Thyroid gland (tissue), 4 donors: ENCODE data around the gene RPL36A.
A peak's percentile ranks its signal among the peaks of the same experiment; 100 is the strongest.

ENCODE experiments used
- POLR2A ChIP-seq, 2 donors: fragments of 450-650 bp; IDR thresholded peaks; one replicate each; pipeline ENCODE4 v1.6.1; 2017; ENCODE audit warnings: antibody characterized with exemption in 2 of 2, mild to moderate bottlenecking in 2 of 2, moderate library complexity in 1 of 2
- TF ChIP-seq, protein P1 (sequence below), 6 experiments: fragments of 200-600 bp in 3 of 6; fragments of 450-650 bp in 3 of 6; sonication (generic) in 3 of 6; IDR thresholded peaks; one replicate each; pipeline ENCODE4 v1.5.1; 2016 to 2019; ENCODE audit warnings: antibody characterized with exemption in 6 of 6, mild to moderate bottlenecking in 2 of 6, inconsistent platforms in 1 of 6, moderate library complexity in 1 of 6

DNA sequence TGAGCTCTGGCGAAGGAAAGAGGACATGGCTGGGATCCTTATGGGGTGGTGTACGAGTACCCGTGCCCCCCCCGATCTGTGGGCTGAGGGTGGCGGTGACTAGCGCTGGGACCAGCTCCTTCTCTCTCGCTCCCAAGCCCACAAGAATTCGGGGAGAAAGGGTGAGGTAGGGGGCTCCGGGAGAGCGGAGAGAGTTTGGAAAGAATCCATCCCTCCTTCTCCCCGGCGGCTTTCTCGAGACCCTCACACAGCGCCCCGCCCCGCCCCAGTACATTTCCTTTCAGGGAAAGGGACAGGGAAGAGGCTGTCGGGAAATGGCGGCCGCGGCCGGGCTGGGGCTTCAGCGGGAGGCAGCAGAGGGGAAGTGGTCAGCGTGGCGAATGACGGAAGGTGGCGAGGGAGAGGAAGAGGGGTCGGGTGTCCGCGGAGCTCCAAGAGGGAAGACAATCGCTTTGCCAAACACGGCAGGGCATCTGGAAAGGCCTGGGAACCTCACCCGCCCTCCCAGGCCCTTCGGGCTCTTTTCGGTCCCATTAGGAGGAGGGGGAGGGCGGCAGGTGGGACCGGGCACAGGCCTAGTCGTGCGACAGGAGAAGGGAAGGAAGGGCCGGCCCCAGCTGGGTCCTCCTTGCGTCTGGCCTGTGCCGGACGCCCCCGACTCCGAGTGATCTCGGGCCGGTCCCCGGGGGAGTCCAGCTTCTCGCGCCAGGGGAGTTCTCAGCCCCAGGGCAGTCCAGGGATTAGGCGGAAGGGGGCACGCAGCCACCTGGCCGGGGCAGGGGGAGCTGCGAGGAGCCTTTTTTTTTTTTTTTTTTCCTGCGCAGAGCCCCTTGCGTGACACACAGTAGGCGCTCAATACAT lies 27.4 kb downstream of the RPL36A start:
- TF ChIP-seq, protein P1, sequence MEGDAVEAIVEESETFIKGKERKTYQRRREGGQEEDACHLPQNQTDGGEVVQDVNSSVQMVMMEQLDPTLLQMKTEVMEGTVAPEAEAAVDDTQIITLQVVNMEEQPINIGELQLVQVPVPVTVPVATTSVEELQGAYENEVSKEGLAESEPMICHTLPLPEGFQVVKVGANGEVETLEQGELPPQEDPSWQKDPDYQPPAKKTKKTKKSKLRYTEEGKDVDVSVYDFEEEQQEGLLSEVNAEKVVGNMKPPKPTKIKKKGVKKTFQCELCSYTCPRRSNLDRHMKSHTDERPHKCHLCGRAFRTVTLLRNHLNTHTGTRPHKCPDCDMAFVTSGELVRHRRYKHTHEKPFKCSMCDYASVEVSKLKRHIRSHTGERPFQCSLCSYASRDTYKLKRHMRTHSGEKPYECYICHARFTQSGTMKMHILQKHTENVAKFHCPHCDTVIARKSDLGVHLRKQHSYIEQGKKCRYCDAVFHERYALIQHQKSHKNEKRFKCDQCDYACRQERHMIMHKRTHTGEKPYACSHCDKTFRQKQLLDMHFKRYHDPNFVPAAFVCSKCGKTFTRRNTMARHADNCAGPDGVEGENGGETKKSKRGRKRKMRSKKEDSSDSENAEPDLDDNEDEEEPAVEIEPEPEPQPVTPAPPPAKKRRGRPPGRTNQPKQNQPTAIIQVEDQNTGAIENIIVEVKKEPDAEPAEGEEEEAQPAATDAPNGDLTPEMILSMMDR (IDR thresholded peaks at IDR 0.05) = no peak
- TF ChIP-seq POLR2A (IDR thresholded peaks at IDR 0.05) = peak; percentile 18 to 67
